Retinal pigment epithelial cell (primary cell): ENCODE results near the gene NCS1.

ENCODE experiments used
- DNase-seq: peaks from one replicate; pipeline ENCODE4 v3.0.0-alpha.2; 2010; ENCODE audit warnings: low read depth
- H3K4me3 ChIP-seq: 2 replicates; pipeline ENCODE4 v1.5.1; 2011; ENCODE audit warnings: mild to moderate bottlenecking, low read length, control low read depth, moderate library complexity
- CTCF ChIP-seq: conservative IDR thresholded peaks from 2 replicates; pipeline ENCODE4 v1.5.1; 2011; ENCODE audit warnings: low read depth, low read length, control low read depth, inconsistent platforms

NCS1 gene

GRCh38 chr9:130186839-130187522 lies 14.8 kb downstream of the NCS1 start:
- no peak for DNase-seq
- peak overlapping the region; percentile 20 for H3K4me3 ChIP-seq
- no peak for TF ChIP-seq CTCF

- DNase-seq: no peak
- no peak for TF ChIP-seq CTCF
- no peak overlapping the region for H3K4me3 ChIP-seq
These were observed 15.3 kb downstream of the NCS1 start for GRCh38 chr9:130187523-130187846.

GRCh38 chr9:130188860-130189481 lies 16.8 kb downstream of the NCS1 start:
- H3K4me3 ChIP-seq: no peak overlapping the region
- no peak for DNase-seq
- TF ChIP-seq CTCF: no peak

GRCh38 chr9:130189840-130190239 lies 17.6 kb downstream of the NCS1 start:
- TF ChIP-seq CTCF: no peak
- no peak for DNase-seq
- H3K4me3 ChIP-seq: no peak overlapping the region

GRCh38 chr9:130191068-130191748 lies 19.0 kb downstream of the NCS1 start:
- H3K4me3 ChIP-seq: no peak overlapping the region
- DNase-seq: no peak
- TF ChIP-seq CTCF: no peak

GRCh38 chr9:130191749-130192120 lies 19.5 kb downstream of the NCS1 start:
- DNase-seq: no peak
- H3K4me3 ChIP-seq: no peak overlapping the region
- TF ChIP-seq CTCF: no peak
